ENCODE data around the gene PROSER3. TPM values are rescaled to one million over a fixed set of nuclear protein-coding genes. Genes with fewer than 3 reads are reported as not detected.

Gene PROSER3
- polyA plus RNA-seq, 3 donors from 2014 or later, result 1.2 to 7.8 (median 2.2) TPM

DNA sequence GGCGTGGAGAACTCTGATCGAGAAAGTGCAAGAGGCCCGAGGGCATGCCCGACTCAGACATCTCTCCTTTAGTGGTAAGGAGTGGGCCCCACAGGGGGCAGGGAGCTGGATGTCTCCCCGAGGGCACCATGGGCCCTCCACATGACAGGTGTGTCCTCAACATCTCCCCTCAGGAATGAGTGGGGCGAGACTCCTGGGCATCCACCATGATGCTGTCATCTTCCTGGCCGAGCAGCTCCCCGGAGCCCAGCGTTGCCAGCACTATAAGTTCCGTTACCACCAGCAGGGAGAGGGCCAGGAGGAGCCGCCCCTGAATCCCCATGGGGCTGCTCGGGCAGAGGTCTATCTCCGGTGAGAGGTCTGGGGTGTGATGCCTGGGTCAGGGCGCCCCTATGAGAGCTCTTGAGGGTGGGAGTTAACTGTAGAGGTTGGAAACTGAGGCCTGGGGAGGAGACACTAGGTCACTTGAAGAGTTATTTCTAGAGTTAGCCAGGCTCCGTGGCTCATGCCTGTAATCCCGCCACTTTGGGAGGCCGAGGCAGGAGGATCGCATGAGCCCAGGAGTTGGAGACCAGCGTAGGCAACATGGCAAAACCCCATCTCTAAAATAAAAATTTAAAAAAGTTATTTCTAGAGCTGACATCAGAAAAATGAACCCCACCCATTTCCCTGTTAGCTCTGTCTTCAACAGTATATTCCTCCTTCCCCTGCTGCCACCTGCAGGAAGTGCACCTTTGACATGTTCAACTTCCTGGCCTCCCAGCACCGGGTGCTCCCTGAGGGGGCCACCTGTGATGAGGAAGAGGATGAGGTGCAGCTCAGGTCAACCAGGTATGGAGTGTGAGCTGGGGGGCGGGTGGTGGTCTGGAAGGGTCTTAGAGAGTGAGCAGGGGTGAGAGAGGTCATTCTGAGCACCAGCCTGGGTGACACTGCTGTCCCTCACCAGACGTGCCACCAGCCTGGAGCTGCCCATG is 20.8 kb upstream of the PROSER3 start:
- H3K36me3 Mint-ChIP-seq, result peaks cover 0 to 11% (median under 1%) of the 10 kb centered on the region in 3 donors
- H3K27me3 Mint-ChIP-seq (ENCODE audit: low read depth in 3 of 3), result peaks cover 3 to 9% (median 7%) of the 10 kb centered on the region in 3 donors
- no peak overlapping the region for H3K27ac Mint-ChIP-seq
- peaks cover 14 to 17% of the 10 kb centered on the region in 2 donors for H3K4me1 Mint-ChIP-seq
- H3K4me3 Mint-ChIP-seq, result no peak overlapping the region
- DNase-seq, result no peak
- no peaks in the 10 kb centered on the region for H3K9me3 Mint-ChIP-seq

DNA sequence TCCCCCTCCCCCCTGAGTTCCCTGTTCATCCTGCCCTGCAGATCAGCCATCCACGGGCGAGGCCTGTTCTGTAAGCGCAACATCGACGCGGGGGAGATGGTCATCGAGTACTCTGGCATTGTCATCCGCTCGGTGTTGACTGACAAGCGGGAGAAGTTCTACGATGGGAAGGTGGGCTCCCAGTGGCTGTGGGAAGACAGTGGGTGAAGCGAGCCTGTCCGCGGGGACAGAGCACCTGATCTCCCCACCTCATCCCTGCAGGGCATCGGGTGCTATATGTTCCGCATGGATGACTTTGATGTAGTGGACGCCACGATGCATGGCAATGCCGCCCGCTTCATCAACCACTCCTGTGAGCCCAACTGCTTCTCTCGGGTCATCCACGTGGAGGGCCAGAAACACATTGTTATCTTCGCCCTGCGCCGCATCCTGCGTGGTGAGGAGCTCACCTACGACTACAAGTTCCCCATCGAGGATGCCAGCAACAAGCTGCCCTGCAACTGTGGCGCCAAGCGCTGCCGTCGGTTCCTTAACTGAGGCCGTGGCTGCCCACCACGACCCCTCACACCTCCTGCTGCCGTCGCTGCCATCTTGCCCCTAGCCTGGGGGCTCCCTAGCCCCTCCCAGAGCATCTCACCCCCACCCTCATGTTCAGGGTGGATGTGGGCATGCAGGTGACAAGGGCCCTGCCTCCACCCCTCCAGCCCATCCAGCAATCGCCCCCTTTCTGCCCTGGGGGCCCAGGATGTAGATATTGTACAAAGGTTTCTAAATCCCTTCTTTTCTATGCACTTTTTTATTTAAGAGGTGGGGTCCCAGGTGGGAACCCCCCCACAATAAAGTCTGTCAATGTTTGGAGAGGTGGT is 19.7 kb upstream of the PROSER3 start:
- H3K4me1 Mint-ChIP-seq, result peaks cover 21 to 25% of the 10 kb centered on the region in 2 donors
- no peaks in the 10 kb centered on the region for H3K9me3 Mint-ChIP-seq

DNA sequence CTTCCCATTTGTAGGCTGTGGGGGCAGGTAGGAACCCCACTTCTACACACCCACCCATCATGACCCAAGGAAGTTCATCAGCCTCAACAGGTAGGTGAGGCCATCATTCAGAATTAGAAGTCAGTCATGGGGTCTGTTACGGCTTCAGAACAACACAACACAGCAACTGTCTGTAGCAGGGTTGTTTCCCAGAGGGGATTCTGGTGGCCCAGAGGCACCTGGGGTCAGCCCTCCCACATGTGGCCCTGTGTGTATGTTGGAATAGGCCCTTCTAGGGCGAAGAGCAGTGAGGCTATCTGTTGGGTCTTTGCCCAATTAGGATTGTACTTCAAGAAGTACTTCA is 19.1 kb upstream of the PROSER3 start:
- peaks cover 24 to 28% of the 10 kb centered on the region in 2 donors for H3K4me1 Mint-ChIP-seq
- peaks cover 6 to 9% (median 7%) of the 10 kb centered on the region in 3 donors for H3K27me3 Mint-ChIP-seq (ENCODE audit: low read depth in 3 of 3)
- DNase-seq, result no peak
- H3K9me3 Mint-ChIP-seq, result no peaks in the 10 kb centered on the region
- peaks cover 0 to 11% (median 5%) of the 10 kb centered on the region in 3 donors for H3K36me3 Mint-ChIP-seq
- peak overlapping the region in 3 of 6 donors; percentile 28 to 48 (median 45) for H3K27ac Mint-ChIP-seq
- peak overlapping the region in 3 of 5 donors; percentile 30 to 94 (median 54) for H3K4me3 Mint-ChIP-seq

More for the DNA sequence above, 19.7 kb upstream of the PROSER3 start:
- Mint-ChIP-seq H3K27ac (peak overlapping the region in 3 of 6 donors; percentile 28 to 48 (median 45)), H3K36me3 (peaks cover 0 to 11% (median 5%) of the 10 kb centered on the region in 3 donors), H3K4me3 (peak overlapping the region in 3 of 5 donors; percentile 30 to 94 (median 54)), H3K27me3 (ENCODE audit: low read depth in 3 of 3) (peaks cover 6 to 9% (median 7%) of the 10 kb centered on the region in 3 donors)
- DNase-seq, result no peak

DNA sequence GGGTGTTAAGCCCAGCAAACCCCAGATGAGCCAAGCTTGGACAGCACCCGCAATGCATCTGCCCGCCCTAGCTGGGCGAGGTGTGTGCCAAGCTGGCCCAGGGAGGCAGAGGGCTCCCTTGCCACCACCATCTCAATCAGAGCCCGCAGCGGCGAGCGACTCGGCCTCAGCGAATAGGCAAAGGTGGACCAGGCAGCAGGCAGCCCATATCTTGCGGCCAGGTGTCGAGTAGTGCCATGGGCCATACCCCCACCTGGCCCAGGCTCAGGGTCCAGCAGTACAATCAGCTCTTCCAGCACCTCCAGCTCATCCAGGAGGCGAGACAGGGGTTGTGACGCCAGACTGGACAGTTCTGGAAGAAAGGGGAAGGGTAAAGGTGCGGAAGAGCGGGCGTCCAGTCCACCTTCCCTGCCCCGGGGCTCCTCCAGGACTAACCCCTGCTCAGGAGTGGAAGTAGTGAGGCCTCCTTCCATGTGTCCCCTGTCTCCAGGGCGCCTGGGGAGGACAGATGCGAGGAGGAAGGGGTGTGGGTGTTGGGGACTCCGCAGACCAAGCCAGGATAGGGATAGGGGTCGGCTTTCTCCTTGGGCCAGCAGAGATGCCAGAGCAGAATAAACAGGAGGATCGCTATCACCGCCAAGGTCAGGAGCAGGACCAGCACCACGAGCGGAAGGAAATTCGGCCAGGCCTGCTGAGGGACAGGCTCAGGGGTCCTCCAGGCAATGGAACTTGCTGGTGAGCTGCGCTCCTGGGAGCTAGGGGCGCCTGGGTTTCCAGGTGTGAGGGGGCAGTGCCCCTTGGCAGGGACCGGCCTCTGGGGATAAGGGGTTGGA is 18.5 kb upstream of the PROSER3 start:
- no peak for DNase-seq
- H3K36me3 Mint-ChIP-seq, result peaks cover 0 to 7% (median 5%) of the 10 kb centered on the region in 3 donors
- H3K27ac Mint-ChIP-seq, result peak overlapping the region in 2 of 6 donors; percentile 34 to 45
- H3K4me1 Mint-ChIP-seq, result peaks cover 31 to 34% of the 10 kb centered on the region in 2 donors
- H3K4me3 Mint-ChIP-seq, result peak overlapping the region; percentile 49 to 97 (median 87)
- H3K27me3 Mint-ChIP-seq (ENCODE audit: low read depth in 3 of 3), result peaks cover 4 to 9% (median 6%) of the 10 kb centered on the region in 3 donors
- no peaks in the 10 kb centered on the region for H3K9me3 Mint-ChIP-seq

GRCh38 chr19:35740108-35740422 is 17.9 kb upstream of the PROSER3 start:
- DNase-seq, result no peak
- Mint-ChIP-seq H3K36me3 (peaks cover 0 to 7% (median 5%) of the 10 kb centered on the region in 3 donors), H3K4me1 (peaks cover 34 to 38% of the 10 kb centered on the region in 2 donors), H3K27ac (peak overlapping the region in 3 of 6 donors; percentile 36 to 94 (median 90)), H3K27me3 (ENCODE audit: low read depth in 3 of 3) (peaks cover 7 to 12% (median 8%) of the 10 kb centered on the region in 3 donors), H3K9me3 (no peaks in the 10 kb centered on the region), H3K4me3 (peak overlapping the region; percentile 87 to 97 (median 94))

GRCh38 chr19:35740423-35741202 is 17.4 kb upstream of the PROSER3 start:
- Mint-ChIP-seq H3K36me3 (peaks cover 0 to 5% (median 5%) of the 10 kb centered on the region in 3 donors), H3K27ac (peak overlapping the region; percentile 85 to 94 (median 91)), H3K27me3 (ENCODE audit: low read depth in 3 of 3) (peaks cover 10 to 14% (median 13%) of the 10 kb centered on the region in 3 donors), H3K4me3 (peak overlapping the region; percentile 87 to 97 (median 94)), H3K9me3 (no peaks in the 10 kb centered on the region), H3K4me1 (peaks cover 39 to 42% of the 10 kb centered on the region in 2 donors)
- DNase-seq, result peak; percentile 92 to 93 (median 92)

DNA sequence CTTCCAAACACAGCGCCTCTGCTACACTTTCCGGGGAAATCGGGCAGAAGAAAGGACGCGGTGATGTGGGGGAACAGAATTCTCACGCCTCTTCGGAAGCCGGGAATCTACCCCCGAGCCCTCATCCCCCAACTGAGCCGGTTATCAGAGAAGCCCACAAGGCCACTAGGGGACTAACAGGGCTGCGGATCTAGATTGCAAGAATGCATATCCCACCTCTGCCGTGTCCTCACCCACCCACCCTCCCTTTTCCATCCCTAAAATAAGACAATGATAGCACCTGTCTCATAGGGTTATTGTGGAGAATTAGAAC is 16.8 kb upstream of the PROSER3 start:
- Mint-ChIP-seq H3K4me1 (peaks cover 44 to 48% of the 10 kb centered on the region in 2 donors), H3K4me3 (peak overlapping the region; percentile 87 to 98 (median 94)), H3K36me3 (peaks cover 0 to 5% (median 3%) of the 10 kb centered on the region in 3 donors), H3K27me3 (ENCODE audit: low read depth in 3 of 3) (peaks cover 10 to 14% (median 13%) of the 10 kb centered on the region in 3 donors), H3K9me3 (no peaks in the 10 kb centered on the region), H3K27ac (peak overlapping the region; percentile 85 to 95 (median 93))
- DNase-seq, result no peak

DNA sequence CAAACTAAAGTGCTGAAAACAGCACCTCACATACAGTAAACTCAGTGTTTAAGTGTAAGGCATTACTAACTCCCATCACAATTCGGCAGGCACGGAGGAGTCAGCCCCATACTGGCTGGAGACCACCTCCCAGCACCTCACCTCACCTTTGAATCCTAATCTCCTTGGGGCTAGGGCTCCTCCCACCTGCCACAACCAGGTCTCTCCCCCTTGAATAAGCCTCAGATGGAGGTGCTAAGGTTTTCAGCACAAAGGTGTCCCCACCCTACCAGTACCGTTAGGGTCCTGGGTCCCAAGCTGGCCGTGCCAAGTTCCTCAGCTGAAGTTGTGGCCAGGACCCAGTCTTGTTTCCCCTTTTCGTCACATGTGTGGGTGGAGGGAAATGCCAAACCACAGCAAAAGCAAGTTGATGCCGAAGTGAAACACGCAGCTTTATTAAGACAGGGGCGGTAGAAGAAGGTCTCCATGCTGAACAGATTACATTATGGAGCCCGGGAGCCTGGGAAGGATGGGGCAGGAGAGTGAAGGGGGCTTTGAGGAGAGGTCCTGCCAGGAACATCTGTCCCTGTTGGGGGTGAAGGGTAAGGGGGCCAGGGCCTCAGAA is 15.8 kb upstream of the PROSER3 start, which contains the start of gene IGFLR1:
IGFLR1 (minus strand) TSS at position 332 of the 604 bp plus-strand sequence. CDS start 1,272 bp downstream, outside the sequence.
- H3K27me3 Mint-ChIP-seq (ENCODE audit: low read depth in 3 of 3), result peaks cover 10 to 14% (median 13%) of the 10 kb centered on the region in 3 donors
- H3K36me3 Mint-ChIP-seq, result peaks cover 0 to 5% (median 0%) of the 10 kb centered on the region in 3 donors
- H3K4me1 Mint-ChIP-seq, result peaks cover 52 to 54% of the 10 kb centered on the region in 2 donors

DNA sequence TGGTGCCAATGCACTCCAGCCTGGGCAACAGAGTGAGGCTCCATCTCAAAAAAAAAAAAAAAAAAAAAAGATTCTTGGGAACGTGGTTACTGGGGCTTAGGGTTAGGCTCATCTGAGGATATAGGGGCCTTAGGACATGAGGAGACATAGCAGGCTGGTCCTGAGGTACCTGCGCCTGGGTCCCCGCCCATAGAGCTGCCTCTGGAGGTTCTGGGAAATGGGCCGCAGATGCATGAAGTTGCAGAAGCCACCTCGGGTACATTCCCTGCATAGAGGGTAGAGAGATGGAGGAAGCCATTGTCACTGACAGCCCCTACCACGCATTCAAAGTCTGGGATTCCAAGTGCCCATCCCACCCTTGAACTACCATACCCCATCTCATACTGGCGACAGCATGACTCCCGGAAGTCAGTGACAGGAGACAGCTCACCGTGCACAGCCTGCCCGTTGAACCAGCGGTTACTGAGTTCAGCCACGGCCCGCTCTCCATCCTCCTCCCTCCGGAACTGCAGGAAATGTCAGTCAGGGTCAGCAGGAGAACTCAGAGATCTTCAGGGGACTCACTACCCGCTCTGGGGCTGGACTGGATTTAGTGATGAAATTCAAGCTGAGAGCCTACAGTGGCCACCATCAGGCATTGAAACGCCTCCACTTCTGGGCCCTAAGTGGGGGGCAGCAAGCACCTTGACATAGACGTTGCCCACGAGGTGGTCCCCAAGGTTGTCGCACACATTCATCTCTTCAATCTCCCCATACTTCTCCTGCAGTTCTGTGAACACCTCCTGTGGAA is 14.1 kb upstream of the PROSER3 start:
- Mint-ChIP-seq H3K27ac (peak overlapping the region; percentile 98 to 100 (median 99)), H3K4me3 (peak overlapping the region; percentile 96 to 99 (median 98)), H3K9me3 (no peaks in the 10 kb centered on the region), H3K4me1 (peaks cover 67 to 68% of the 10 kb centered on the region in 2 donors), H3K36me3 (peaks cover 0 to 5% (median 0%) of the 10 kb centered on the region in 3 donors), H3K27me3 (ENCODE audit: low read depth in 3 of 3) (peaks cover 13 to 14% (median 13%) of the 10 kb centered on the region in 3 donors)
- no peak for DNase-seq

More for the DNA sequence above, 15.8 kb upstream of the PROSER3 start, which contains the start of gene IGFLR1:
- peak; percentile 62 to 65 (median 63) for DNase-seq
- Mint-ChIP-seq H3K27ac (peak within 1 kb of the TSS; percentile 90 to 98 (median 95)), H3K9me3 (no peaks in the 10 kb centered on the region), H3K4me3 (peak within 1 kb of the TSS; percentile 87 to 98 (median 92))

GRCh38 chr19:35744430-35745327 is 13.3 kb upstream of the PROSER3 start:
- Mint-ChIP-seq H3K9me3 (no peaks in the 10 kb centered on the region), H3K4me1 (peaks cover 66 to 75% of the 10 kb centered on the region in 2 donors), H3K36me3 (peaks cover 0 to 5% (median 0%) of the 10 kb centered on the region in 3 donors), H3K27me3 (ENCODE audit: low read depth in 3 of 3) (peaks cover 13 to 14% (median 13%) of the 10 kb centered on the region in 3 donors), H3K4me3 (peak overlapping the region; percentile 96 to 99 (median 98)), H3K27ac (peak overlapping the region; percentile 98 to 100 (median 99))
- peak; percentile 93 to 95 (median 94) for DNase-seq

Measured in immature natural killer cell (primary cell).